OCI-LY1 (cell line): ENCODE data around the gene ACADM.

ENCODE experiments used
- EZH2 ChIP-seq: fragments of 200-600 bp; sonication (generic), shearing (Covaris generic); IDR thresholded peaks from 2 replicates; pipeline ENCODE4 v1.8.0; 2017; ENCODE audit warnings: borderline replicate concordance, mixed run types, mild to moderate bottlenecking, antibody characterized with exemption, low read length, moderate library complexity, mixed read lengths
- TF ChIP-seq, protein P1 (sequence below): fragments of 200-600 bp; sonication (generic), shearing (Covaris generic); IDR thresholded peaks from 2 replicates; pipeline ENCODE4 v1.5.1; 2017; ENCODE audit warnings: mild to moderate bottlenecking, antibody characterized with exemption, low read length, moderate library complexity, mixed read lengths

DNA sequence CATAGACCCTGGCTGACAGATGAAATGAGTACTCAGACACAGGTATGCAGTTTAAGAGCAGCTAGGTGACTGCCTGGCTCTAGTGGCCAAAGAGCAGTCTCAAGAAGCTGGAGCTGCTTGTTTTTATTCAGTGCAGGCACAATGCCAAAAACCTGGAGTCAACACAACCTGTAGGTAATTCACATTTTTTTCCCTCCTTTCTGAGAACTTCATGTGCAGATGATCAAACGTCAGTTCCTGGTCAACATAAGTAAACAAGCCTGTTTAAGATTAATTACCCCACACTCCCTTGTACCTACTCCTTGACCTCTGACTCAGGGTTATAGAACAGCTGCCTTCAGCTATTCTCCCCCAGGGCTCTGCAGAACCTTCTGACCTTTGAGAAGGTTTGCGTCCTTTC lies 17.3 kb upstream of the ACADM start:
- TF ChIP-seq, protein P1, sequence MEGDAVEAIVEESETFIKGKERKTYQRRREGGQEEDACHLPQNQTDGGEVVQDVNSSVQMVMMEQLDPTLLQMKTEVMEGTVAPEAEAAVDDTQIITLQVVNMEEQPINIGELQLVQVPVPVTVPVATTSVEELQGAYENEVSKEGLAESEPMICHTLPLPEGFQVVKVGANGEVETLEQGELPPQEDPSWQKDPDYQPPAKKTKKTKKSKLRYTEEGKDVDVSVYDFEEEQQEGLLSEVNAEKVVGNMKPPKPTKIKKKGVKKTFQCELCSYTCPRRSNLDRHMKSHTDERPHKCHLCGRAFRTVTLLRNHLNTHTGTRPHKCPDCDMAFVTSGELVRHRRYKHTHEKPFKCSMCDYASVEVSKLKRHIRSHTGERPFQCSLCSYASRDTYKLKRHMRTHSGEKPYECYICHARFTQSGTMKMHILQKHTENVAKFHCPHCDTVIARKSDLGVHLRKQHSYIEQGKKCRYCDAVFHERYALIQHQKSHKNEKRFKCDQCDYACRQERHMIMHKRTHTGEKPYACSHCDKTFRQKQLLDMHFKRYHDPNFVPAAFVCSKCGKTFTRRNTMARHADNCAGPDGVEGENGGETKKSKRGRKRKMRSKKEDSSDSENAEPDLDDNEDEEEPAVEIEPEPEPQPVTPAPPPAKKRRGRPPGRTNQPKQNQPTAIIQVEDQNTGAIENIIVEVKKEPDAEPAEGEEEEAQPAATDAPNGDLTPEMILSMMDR: no peak
- no peak for TF ChIP-seq EZH2
